IMR-90 (cell line): ENCODE data around the gene ASNSD1. TPM values are rescaled to one million over a fixed set of nuclear protein-coding genes. Genes with fewer than 3 reads are reported as not detected.

Experiments used
- ATAC-seq: fragments of 200-7000 bp; cut with Tn5 transposase; 2 replicates; pipeline ENCODE4 v1.9.1; 2020; ENCODE audit warnings: low read depth, mild to moderate bottlenecking, moderate library complexity
- BruUV-seq: library from RNA; stranded (reverse); fragments of 400-500 nt; replicated peaks from 2 replicates; lab custom pipeline; 2021; lab: Mats Ljungman, UMichigan
- CTCF ChIA-PET: fragments of 300-600 bp; formaldehyde crosslinking; extraction: SDS; loops from one replicate; lab custom pipeline; 2021; ENCODE audit warnings: antibody characterized with exemption; lab: Yijun Ruan, JAX
- POLR2A ChIA-PET: fragments of 300-600 bp; sonication (Branson Sonifier 250); formaldehyde crosslinking; loops from one replicate; lab custom pipeline; 2022; ENCODE audit warnings: antibody characterized with exemption; ENCODE audit not compliant: unreplicated experiment; lab: Charles Lee
- DNase-seq: peaks from one replicate; pipeline ENCODE4 v3.0.0; 2013
- H2AFZ ChIP-seq: replicated peaks from 2 replicates; pipeline ENCODE3; 2013; ENCODE audit warnings: low read length, mild to moderate bottlenecking; ENCODE audit not compliant: poor library complexity
- H2AK5ac ChIP-seq: 2 replicates; pipeline ENCODE4 v1.6.1; 2013; ENCODE audit warnings: low read depth, low read length, inconsistent platforms
- H2AK9ac ChIP-seq: replicated peaks from 2 replicates; pipeline ENCODE3; 2013; ENCODE audit warnings: mild to moderate bottlenecking, low read depth, low read length, moderate library complexity; ENCODE audit not compliant: poor library complexity
- H2BK120ac ChIP-seq: 2 replicates; pipeline ENCODE4 v1.6.1; 2013; ENCODE audit warnings: low read depth, low read length, inconsistent platforms
- H2BK15ac ChIP-seq: 3 replicates; pipeline ENCODE4 v1.6.1; 2013; ENCODE audit warnings: low read depth, low read length, inconsistent platforms
- H2BK20ac ChIP-seq: 2 replicates; pipeline ENCODE4 v1.6.1; 2013; ENCODE audit warnings: low read depth, mild to moderate bottlenecking, inconsistent platforms, low read length, moderate library complexity
- H2BK5ac ChIP-seq: 2 replicates; pipeline ENCODE4 v1.6.1; 2013; ENCODE audit warnings: mild to moderate bottlenecking, low read depth, low read length, inconsistent platforms; ENCODE audit not compliant: poor library complexity, severe bottlenecking
- H3K14ac ChIP-seq: replicated peaks from 2 replicates; pipeline ENCODE4 v1.6.1; 2013; ENCODE audit warnings: low read depth, low read length, inconsistent platforms
- H3K18ac ChIP-seq: 2 replicates; pipeline ENCODE4 v1.6.1; 2013; ENCODE audit warnings: low read depth, low read length, control low read depth
- H3K23ac ChIP-seq: 2 replicates; pipeline ENCODE4 v1.6.1; 2013; ENCODE audit warnings: low read depth, low read length, inconsistent platforms
- H3K27ac ChIP-seq: 2 replicates; pipeline ENCODE4 v1.5.1; 2013; ENCODE audit warnings: mild to moderate bottlenecking, control low read depth, low read length; ENCODE audit not compliant: insufficient read depth
- H3K27me3 ChIP-seq: 2 replicates; pipeline ENCODE4 v1.6.1; 2013; ENCODE audit warnings: low read length; ENCODE audit not compliant: control insufficient read depth, insufficient read depth
- H3K36me3 ChIP-seq: 2 replicates; pipeline ENCODE4 v1.6.1; 2013; ENCODE audit warnings: low read length, mixed read lengths; ENCODE audit not compliant: control insufficient read depth, insufficient read depth
- H3K4ac ChIP-seq: 2 replicates; pipeline ENCODE4 v1.6.1; 2013; ENCODE audit warnings: low read depth, low read length, inconsistent platforms
- H3K4me1 ChIP-seq: 2 replicates; pipeline ENCODE4 v1.6.1; 2013; ENCODE audit warnings: low read length, mixed read lengths; ENCODE audit not compliant: control insufficient read depth, insufficient read depth
- H3K4me2 ChIP-seq: 2 replicates; pipeline ENCODE4 v1.6.1; 2013; ENCODE audit warnings: low read depth, mild to moderate bottlenecking, control low read depth, low read length, moderate library complexity
- H3K4me3 ChIP-seq: 2 replicates; pipeline ENCODE4 v1.5.1; 2013; ENCODE audit warnings: low read depth, mild to moderate bottlenecking, control low read depth, low read length, moderate library complexity; ENCODE audit not compliant: insufficient read depth
- H3K56ac ChIP-seq: 2 replicates; pipeline ENCODE4 v1.6.1; 2013; ENCODE audit warnings: low read length, inconsistent platforms; ENCODE audit not compliant: insufficient read depth; ENCODE audit errors: extremely low read depth
- H3K79me1 ChIP-seq, 2 experiments: 2 replicates each; pipeline ENCODE4 v1.6.1; 2013; ENCODE audit warnings: low read length in 2 of 2, inconsistent platforms in 1 of 2, low read depth in 1 of 2
- H3K9ac ChIP-seq: 2 replicates; pipeline ENCODE4 v1.6.1; 2013; ENCODE audit warnings: low read depth, low read length, control low read depth
- H3K9me1 ChIP-seq: 2 replicates; pipeline ENCODE4 v1.6.1; 2013; ENCODE audit warnings: low read length, inconsistent platforms; ENCODE audit not compliant: insufficient read depth
- H3K9me3 ChIP-seq: 2 replicates; pipeline ENCODE4 v1.6.1; 2013; ENCODE audit warnings: low read length; ENCODE audit not compliant: control insufficient read depth, insufficient read depth
- H4K20me1 ChIP-seq: 2 replicates; pipeline ENCODE4 v1.6.1; 2013; ENCODE audit warnings: low read length, inconsistent platforms; ENCODE audit not compliant: insufficient read depth
- H4K5ac ChIP-seq: 2 replicates; pipeline ENCODE4 v1.6.1; 2013; ENCODE audit warnings: mild to moderate bottlenecking, low read depth, low read length, control low read depth
- H4K8ac ChIP-seq, 2 experiments: 2 replicates each; pipeline ENCODE4 v1.6.1; 2013; ENCODE audit warnings: low read depth in 2 of 2, low read length in 2 of 2, control low read depth in 1 of 2, inconsistent platforms in 1 of 2
- H4K91ac ChIP-seq: 2 replicates; pipeline ENCODE4 v1.6.1; 2013; ENCODE audit warnings: low read depth, low read length, inconsistent platforms; ENCODE audit not compliant: insufficient read depth
- BHLHE40 ChIP-seq: fragments of 150-350 bp; IDR thresholded peaks from 2 replicates; pipeline ENCODE4 v1.6.1; 2016; ENCODE audit warnings: mild to moderate bottlenecking, low read depth, low read length
- MAFK ChIP-seq: IDR thresholded peaks from 2 replicates; pipeline ENCODE4 v1.6.1; 2012; ENCODE audit warnings: low read depth, low read length, improper control_type of control experiment
- WGBS, 2 experiments: methylation state at CpG; one replicate each; pipeline versions ENCODE4 v1.1.5 to v1.1.7; 2013; ENCODE audit warnings: missing lambda C conversion rate in 2 of 2; ENCODE audit not compliant: insufficient read length in 1 of 2; ENCODE audit errors: extremely low coverage in 2 of 2; 5-methylcytosine and 5-hydroxymethylcytosine counted together
- dilution Hi-C: fragments of 300-500 bp; cut with HindIII; formaldehyde crosslinking; loops from one replicate; pipeline ENCODE4 v1.14.3; 2018; ENCODE audit warnings: low sequenced_read_pairs; ENCODE audit not compliant: unreplicated experiment
- in situ Hi-C: fragments of 300-500 bp; cut with MboI; formaldehyde crosslinking; loops from 3 replicates; pipeline ENCODE4 v1.14.3; 2019; ENCODE audit warnings: low sequenced_read_pairs, inconsistent platforms, mixed read lengths
- intact Hi-C: fragments of 100-400 bp; cut with micrococcal nuclease; formaldehyde crosslinking; loops from 2 replicates; pipeline ENCODE4 v1.10.0; 2022
- polyA plus RNA-seq, 3 experiments: library from polyadenylated mRNA; depleted of rRNA; stranded (reverse); fragments of >200 nt; gene quantifications; 2 replicates each; pipeline ENCODE4 v1.2.3, GENCODE V29; 2012; ENCODE audit warnings: low replicate concordance in 1 of 3
- total RNA-seq: library from RNA; depleted of rRNA; stranded (reverse); fragments of >200 nt; gene quantifications from 2 replicates; pipeline ENCODE4 v1.2.3, GENCODE V29; 2012

ASNSD1 gene
- total and polyA plus RNA-seq, 2 of the 4 experiments (the other 2 are of a cell fraction) = 29.1 to 35.7 TPM

DNA sequence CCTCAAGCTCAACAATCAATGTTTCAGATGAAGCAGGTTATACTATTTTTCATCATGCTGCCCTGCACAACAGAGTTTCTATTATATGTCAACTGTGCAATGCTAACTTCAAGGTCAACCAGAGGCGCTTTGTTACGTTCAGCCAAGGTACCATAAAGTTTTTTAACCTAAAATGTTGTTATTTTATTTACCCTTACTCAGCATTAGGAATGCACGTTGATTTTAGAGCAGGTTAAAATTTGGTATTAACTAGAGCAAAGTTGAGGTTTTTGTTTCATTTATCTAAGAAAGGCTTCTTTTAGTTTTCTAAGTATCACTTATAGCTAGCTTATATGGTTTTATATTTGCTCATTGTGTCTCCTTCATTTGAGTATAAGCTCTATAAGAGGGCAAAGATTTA, 35.0 kb downstream of the ASNSD1 start:
- H2BK15ac ChIP-seq = no peak overlapping the region
- H3K9me1 ChIP-seq = no peaks in the 10 kb centered on the region
- no peaks in the 10 kb centered on the region for H4K20me1 ChIP-seq
- H4K5ac ChIP-seq = no peak overlapping the region
- H3K36me3 ChIP-seq = no peaks in the 10 kb centered on the region
- no peak overlapping the region for H3K23ac ChIP-seq
- H3K56ac ChIP-seq = no peak overlapping the region
- H3K27ac ChIP-seq = no peak overlapping the region
- POLR2A ChIA-PET = interaction anchor here (1.3 kb wide), 1 partner anchor 21 kb away, joined by 3 read pairs; no protein-coding TSS in a partner anchor
- H3K9me3 ChIP-seq = no peaks in the 10 kb centered on the region
- no peak overlapping the region for H2BK5ac ChIP-seq
- H2AK9ac ChIP-seq = no peak overlapping the region
- dilution Hi-C loops = no loop called here
- CTCF ChIA-PET = interaction anchor here (0.7 to 2.2 kb wide), 4 partner anchors 20 to 54 kb away, joined by 3 to 6 read pairs (median 4); no protein-coding TSS in a partner anchor
- no peak overlapping the region for H3K4ac ChIP-seq
- H4K8ac ChIP-seq = no peak overlapping the region
- H2AFZ ChIP-seq = no peak overlapping the region
- no peak for DNase-seq
- no peaks in the 10 kb centered on the region for H3K4me1 ChIP-seq
- in situ Hi-C loops = no loop called here
- H3K27me3 ChIP-seq = no peaks in the 10 kb centered on the region
- intact Hi-C loops = no loop called here
- no CpG with 5 or more reads among the region's 3 CpGs for WGBS, 2 experiments
- H2BK120ac ChIP-seq = no peak overlapping the region
- no peak overlapping the region for H3K4me3 ChIP-seq
- no peak overlapping the region for H4K91ac ChIP-seq
- no peak for TF ChIP-seq BHLHE40
- TF ChIP-seq MAFK = peak; percentile 45
- BruUV-seq = no TSS peak
- no peak overlapping the region for H3K4me2 ChIP-seq
- no peak overlapping the region for H2BK20ac ChIP-seq
- H2AK5ac ChIP-seq = no peak overlapping the region
- H3K18ac ChIP-seq = no peak overlapping the region
- no peaks in the 10 kb centered on the region for H3K79me1 ChIP-seq
- H3K14ac ChIP-seq = no peak overlapping the region
- no peak for ATAC-seq
- H3K9ac ChIP-seq = no peak overlapping the region
